Pancreas (tissue), 10 donors: Measurements from ENCODE around the gene SCMH1. TPM values are rescaled to one million over a fixed set of nuclear protein-coding genes. Genes with fewer than 3 reads are reported as not detected.

Experiments
- ATAC-seq, 4 donors: fragments of 200-7000 bp; cut with Tn5 transposase; one replicate each; pipeline versions ENCODE4 v1.8.0 to v1.9.1; 2020; ENCODE audit warnings: mild to moderate bottlenecking in 4 of 4, moderate library complexity in 4 of 4
- DNase-seq, 6 donors: peaks; one replicate each; pipeline ENCODE4 v3.0.0-alpha.2; 2020
- FAIRE-seq: peaks from 2 replicates; lab custom pipeline; 2012; peaks lifted over from hg19 to GRCh38; lab: Jason Lieb, UNC
- H3K27ac ChIP-seq, 4 donors: fragments of 200-600 bp; sonication (generic); 1 replicate in 3 of 4; 2 replicates in 1 of 4; pipeline versions ENCODE4 v1.5.0 to v1.8.0; 2020
- H3K27me3 ChIP-seq, 4 donors: fragments of 200-600 bp; one replicate each; pipeline ENCODE4 v1.8.0; 2021
- H3K36me3 ChIP-seq, 3 donors: fragments of 200-600 bp; sonication (generic) in 1 of 3; one replicate each; pipeline versions ENCODE4 v1.5.0 to v1.8.0; 2020 to 2021
- H3K4me1 ChIP-seq, 3 donors: fragments of 200-600 bp; one replicate each; pipeline ENCODE4 v1.8.0; 2021
- H3K4me3 ChIP-seq, 4 donors: fragments of 200-600 bp; sonication (generic) in 2 of 4; one replicate each; pipeline versions ENCODE4 v1.5.0 to v1.8.0; 2020 to 2021
- H3K9me3 ChIP-seq, 4 donors: fragments of 200-600 bp; one replicate each; pipeline ENCODE4 v1.8.0; 2021
- WGBS, 2 donors: extraction: QIAGEN DNeasy Blood & Tissue Kit; methylation state at CpG; one replicate each; pipeline ENCODE4 v1.1.7; 2013; 5-methylcytosine and 5-hydroxymethylcytosine counted together
- intact Hi-C, 3 donors: fragments of 100-400 bp; cut with DNase I; formaldehyde crosslinking; loops; one replicate each; pipeline versions ENCODE4 v1.11.1 to v1.14.2; 2022
- polyA plus RNA-seq, 2 donors: library from polyadenylated mRNA; stranded (reverse); fragments of 200-250 nt; gene quantifications; one replicate each; pipeline ENCODE4 v1.2.3, GENCODE V29; 2013
- total RNA-seq, 6 donors: library from RNA; stranded (reverse); fragmentation: NEBNext Ultra II Directional in 4 of 6; extraction: Animal tissue kit (Norgen Biotek cat#: 25700) in 4 of 6; gene quantifications; one replicate each; pipeline versions ENCODE4 v1.2.1 to v1.2.4, GENCODE V29; 2021 to 2023
- TF ChIP-seq, protein P1 (sequence below), 4 donors: fragments of 200-600 bp; sonication (generic) in 3 of 4; IDR thresholded peaks; one replicate each; pipeline versions ENCODE4 v1.5.0 to v1.8.0; 2021; ENCODE audit warnings: antibody characterized with exemption in 4 of 4
- donor health status: healthy with polysubstance abuse.
- donor health status: DM: no; HTN: no; CAD: no; lungs with moderate emphysema.
- donor health status: DM: no; HTN: no; CAD: no.
- donor health status: control.
- donor health status: control.
- donor health status: Bipolar disorder and iron deficiency.
- donor health status: DM: yes; HTN: yes; CAD: no.
- donor health status: DM: no; HTN: no; CAD: no.
- donor health status: DM: no; HTN: no; CAD: no.
- donor health status: DM: yes; HTN: yes; CAD: no.

SCMH1 gene
- total and polyA plus RNA-seq, 8 donors, result 24.5 to 41.9 (median 29.9) TPM

DNA sequence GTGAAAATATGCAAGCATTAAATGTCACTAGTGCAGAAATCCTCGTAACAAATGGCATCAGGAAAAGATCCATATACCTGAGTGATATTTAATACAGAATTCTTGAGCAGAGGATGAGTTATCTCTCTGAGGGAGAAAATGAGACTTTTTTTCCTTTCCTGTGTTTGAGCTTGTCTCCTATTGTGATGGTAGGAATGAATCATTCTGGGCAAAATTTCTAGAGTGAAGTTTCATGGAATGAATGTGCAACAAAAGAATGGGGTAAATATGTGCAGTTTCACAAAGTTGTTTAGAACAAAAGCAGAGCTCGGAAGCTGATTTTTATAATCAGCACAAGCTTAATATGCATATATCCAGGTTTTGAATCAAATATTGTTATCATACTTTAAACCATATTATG, 258.0 kb downstream of the SCMH1 start:
- no peak for FAIRE-seq
- DNase-seq, result no peak
- Histone ChIP-seq H3K27me3 (no peaks in the 10 kb centered on the region), H3K36me3 (peaks cover 0 to 1% (median 0%) of the 10 kb centered on the region in 3 donors), H3K4me1 (peaks cover 12 to 39% (median 36%) of the 10 kb centered on the region in 3 donors), H3K9me3 (no peaks in the 10 kb centered on the region), H3K27ac (no peak overlapping the region), H3K4me3 (no peak overlapping the region)
- TF ChIP-seq, protein P1, sequence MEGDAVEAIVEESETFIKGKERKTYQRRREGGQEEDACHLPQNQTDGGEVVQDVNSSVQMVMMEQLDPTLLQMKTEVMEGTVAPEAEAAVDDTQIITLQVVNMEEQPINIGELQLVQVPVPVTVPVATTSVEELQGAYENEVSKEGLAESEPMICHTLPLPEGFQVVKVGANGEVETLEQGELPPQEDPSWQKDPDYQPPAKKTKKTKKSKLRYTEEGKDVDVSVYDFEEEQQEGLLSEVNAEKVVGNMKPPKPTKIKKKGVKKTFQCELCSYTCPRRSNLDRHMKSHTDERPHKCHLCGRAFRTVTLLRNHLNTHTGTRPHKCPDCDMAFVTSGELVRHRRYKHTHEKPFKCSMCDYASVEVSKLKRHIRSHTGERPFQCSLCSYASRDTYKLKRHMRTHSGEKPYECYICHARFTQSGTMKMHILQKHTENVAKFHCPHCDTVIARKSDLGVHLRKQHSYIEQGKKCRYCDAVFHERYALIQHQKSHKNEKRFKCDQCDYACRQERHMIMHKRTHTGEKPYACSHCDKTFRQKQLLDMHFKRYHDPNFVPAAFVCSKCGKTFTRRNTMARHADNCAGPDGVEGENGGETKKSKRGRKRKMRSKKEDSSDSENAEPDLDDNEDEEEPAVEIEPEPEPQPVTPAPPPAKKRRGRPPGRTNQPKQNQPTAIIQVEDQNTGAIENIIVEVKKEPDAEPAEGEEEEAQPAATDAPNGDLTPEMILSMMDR (IDR thresholded peaks at IDR 0.05), result no peak
- 96 to 99% methylated on average over 2 of the region's 2 CpGs for WGBS, 2 donors
- intact Hi-C loops, result no loop called here
- ATAC-seq, result no peak

DNA sequence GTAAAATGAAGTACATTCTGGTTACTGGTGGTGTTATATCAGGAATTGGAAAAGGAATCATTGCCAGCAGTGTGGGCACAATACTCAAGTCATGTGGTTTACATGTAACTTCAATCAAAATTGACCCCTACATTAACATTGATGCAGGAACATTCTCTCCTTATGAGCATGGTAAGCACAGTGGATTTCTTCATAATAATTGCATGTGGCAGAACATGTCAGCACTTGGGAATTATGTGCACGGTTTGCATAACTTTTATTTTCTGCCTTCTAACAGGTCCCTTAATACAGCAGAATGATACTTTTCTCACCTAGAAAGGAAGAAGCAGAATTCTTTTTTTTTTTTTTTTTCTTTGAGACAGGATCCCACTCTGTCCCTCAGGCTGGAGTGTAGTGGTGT, 258.8 kb downstream of the SCMH1 start:
- DNase-seq (no peak), ATAC-seq (no peak), FAIRE-seq (no peak)
- no peaks in the 10 kb centered on the region for H3K27me3 ChIP-seq
- intact Hi-C loops, result no loop called here
- 89 to 96% methylated on average over 1 of the region's 1 CpG for WGBS, 2 donors
- H3K27ac ChIP-seq, result no peak overlapping the region
- no peaks in the 10 kb centered on the region for H3K36me3 ChIP-seq
- H3K4me1 ChIP-seq, result peaks cover 12 to 37% (median 36%) of the 10 kb centered on the region in 3 donors
- TF ChIP-seq, protein P1 (IDR thresholded peaks at IDR 0.05), result no peak
- H3K4me3 ChIP-seq, result no peak overlapping the region
- H3K9me3 ChIP-seq, result no peaks in the 10 kb centered on the region

DNA sequence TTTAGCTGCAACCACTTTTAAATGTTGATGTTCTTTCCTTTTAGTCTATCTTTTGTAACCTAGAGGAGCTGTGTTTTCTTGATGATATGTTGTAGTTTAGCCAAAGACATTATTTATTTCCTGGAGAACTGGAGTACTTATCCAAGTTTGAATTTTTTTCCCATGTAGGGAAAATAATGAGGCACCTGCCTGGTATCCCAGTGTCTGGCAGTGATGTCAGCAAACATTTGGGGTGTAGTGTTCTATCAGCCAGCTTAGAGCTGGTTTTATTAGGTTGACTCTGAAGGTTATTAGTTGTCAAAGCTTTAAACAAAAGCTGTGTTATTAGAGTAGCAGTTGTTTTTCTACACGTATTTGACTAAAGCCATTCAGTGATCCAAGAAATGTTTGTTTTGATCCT, 259.4 kb downstream of the SCMH1 start:
- Histone ChIP-seq H3K9me3 (no peaks in the 10 kb centered on the region), H3K27me3 (no peaks in the 10 kb centered on the region), H3K36me3 (no peaks in the 10 kb centered on the region), H3K4me1 (peaks cover 12 to 32% (median 31%) of the 10 kb centered on the region in 3 donors), H3K27ac (no peak overlapping the region), H3K4me3 (no peak overlapping the region)
- FAIRE-seq, result no peak
- DNase-seq, result no peak
- TF ChIP-seq, protein P1 (IDR thresholded peaks at IDR 0.05), result no peak
- intact Hi-C loops, result no loop called here
- no peak for ATAC-seq
- WGBS, 2 donors, result 24 to 34% methylated on average over 1 of the region's 1 CpG

DNA sequence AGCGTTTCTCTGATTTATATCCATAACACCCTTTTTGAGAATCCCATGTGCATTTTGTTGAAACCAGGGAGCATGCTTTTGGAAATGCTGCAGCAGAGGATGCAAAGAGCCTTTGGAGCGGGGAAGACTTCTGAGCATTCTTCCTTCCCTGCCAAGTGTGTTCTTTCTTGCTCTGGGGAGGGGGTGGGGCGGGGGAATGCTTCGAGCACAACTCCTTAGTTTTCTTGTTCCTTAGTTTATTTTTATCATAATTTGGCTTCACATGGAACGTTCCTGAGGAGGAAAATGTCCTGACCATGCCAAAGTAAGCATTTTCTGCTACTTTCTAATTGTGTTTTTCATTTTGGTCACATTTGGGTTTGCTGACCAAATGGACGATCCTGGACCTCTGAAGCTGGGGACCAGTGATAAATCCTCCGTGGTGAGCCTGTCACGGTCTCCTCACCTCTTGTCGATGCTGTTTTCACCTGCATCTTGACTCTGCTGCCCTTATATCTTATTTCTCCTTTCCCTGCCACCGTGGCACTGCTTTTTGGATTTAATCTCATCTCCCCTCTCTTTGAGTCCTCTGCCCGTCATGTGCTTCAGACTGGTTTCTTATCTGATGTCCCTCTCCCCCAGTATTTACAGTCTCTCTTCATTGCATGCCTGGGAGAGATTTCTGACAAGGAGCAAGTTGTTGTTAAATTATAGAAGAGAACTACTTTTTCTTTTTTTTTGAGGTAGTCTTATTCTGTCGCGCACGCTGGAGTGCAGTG, 260.2 kb downstream of the SCMH1 start:
- FAIRE-seq (no peak), DNase-seq (no peak), ATAC-seq (no peak)
- no peak overlapping the region for H3K27ac ChIP-seq
- no peaks in the 10 kb centered on the region for H3K9me3 ChIP-seq
- intact Hi-C loops, result no loop called here
- peaks cover 9 to 23% (median 23%) of the 10 kb centered on the region in 3 donors for H3K4me1 ChIP-seq
- H3K27me3 ChIP-seq, result no peaks in the 10 kb centered on the region
- TF ChIP-seq, protein P1 (IDR thresholded peaks at IDR 0.05), result no peak
- H3K4me3 ChIP-seq, result peak overlapping the region in 1 of 4 donors; percentile 1
- no peaks in the 10 kb centered on the region for H3K36me3 ChIP-seq
- 73 to 80% methylated on average over 14 of the region's 14 CpGs for WGBS, 2 donors
